Suprapubic skin (tissue), 4 donors: Measurements from ENCODE around the gene MBP. TPM values are rescaled to one million over a fixed set of nuclear protein-coding genes. Genes with fewer than 3 reads are reported as not detected.
"Not testable (repeated sequence)": the region's sequence is repeated elsewhere in the genome, so short reads cannot be mapped to it uniquely, and the experiment has no call there.

Experiments used
- DNase-seq, 2 donors: peaks; one replicate each; pipeline ENCODE4 v3.0.0-alpha.2; 2019; ENCODE audit warnings: low spot score in 2 of 2
- H3K27ac ChIP-seq: fragments of 200-600 bp; sonication (generic); one replicate; pipeline ENCODE4 v1.5.1; 2019
- H3K27me3 ChIP-seq: fragments of 200-600 bp; sonication (generic); one replicate; pipeline ENCODE4 v1.5.1; 2019
- H3K36me3 ChIP-seq: fragments of 200-600 bp; sonication (generic); one replicate; pipeline ENCODE4 v1.5.1; 2019
- H3K4me1 ChIP-seq: fragments of 200-600 bp; sonication (generic); one replicate; pipeline ENCODE4 v1.5.1; 2019
- H3K4me3 ChIP-seq: fragments of 200-600 bp; sonication (generic); one replicate; pipeline ENCODE4 v1.5.1; 2019; ENCODE audit warnings: mild to moderate bottlenecking
- H3K9me3 ChIP-seq: fragments of 200-600 bp; sonication (generic); one replicate; pipeline ENCODE4 v1.5.1; 2019
- EP300 ChIP-seq: sonication (generic); formaldehyde crosslinking; IDR thresholded peaks from one replicate; pipeline ENCODE4 v1.6.1; 2017; ENCODE audit warnings: antibody characterized with exemption
- POLR2A ChIP-seq, 2 donors: fragments of 450-650 bp; IDR thresholded peaks; one replicate each; pipeline ENCODE4 v1.6.1; 2017; ENCODE audit warnings: antibody characterized with exemption in 2 of 2, mild to moderate bottlenecking in 2 of 2, moderate library complexity in 2 of 2
- POLR2AphosphoS5 ChIP-seq, 3 donors: sonication (generic); formaldehyde crosslinking; IDR thresholded peaks; one replicate each; pipeline ENCODE4 v1.6.1; 2017; ENCODE audit warnings: antibody characterized with exemption in 3 of 3
- WGBS: methylation state at CpG from one replicate; pipeline ENCODE4 v1.1.5; 2018; 5-methylcytosine and 5-hydroxymethylcytosine counted together
- total RNA-seq, 4 donors: library from RNA; depleted of rRNA; stranded (reverse); fragments of >200 nt; gene quantifications; one replicate each; pipeline ENCODE4 v1.1.0, GENCODE V29; 2016
- TF ChIP-seq, protein P1 (sequence below), 2 donors: fragments of 200-600 bp in 1 of 2; fragments of 450-650 bp in 1 of 2; sonication (generic) in 1 of 2; IDR thresholded peaks; one replicate each; pipeline ENCODE4 v1.5.1; 2016 to 2019; ENCODE audit warnings: antibody characterized with exemption in 2 of 2, mild to moderate bottlenecking in 1 of 2, moderate library complexity in 1 of 2

MBP gene
- total RNA-seq, 4 donors from 2014 or later: 37.0 to 100 (median 69.3) TPM

DNA sequence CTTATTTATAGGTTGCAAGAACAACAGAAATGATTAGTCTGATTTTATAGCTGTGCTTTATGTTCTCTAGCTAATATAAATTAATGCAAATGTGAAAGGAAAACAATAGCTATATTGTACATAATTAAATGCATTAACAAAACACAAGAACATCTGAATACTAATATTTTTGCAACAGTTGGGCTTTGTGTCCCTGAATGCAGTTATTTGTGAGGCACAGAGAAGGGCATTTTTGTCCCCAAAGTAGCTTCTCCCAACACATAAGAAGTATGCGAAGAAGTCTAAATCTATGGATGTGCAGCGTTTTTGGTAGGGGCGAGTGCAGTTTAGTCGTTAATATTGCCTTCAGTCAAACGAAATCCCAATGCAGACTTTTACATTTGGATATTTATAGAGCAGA, 110.0 kb downstream of the MBP start:
- WGBS: 76% methylated on average over 5 of the region's 5 CpGs
- TF ChIP-seq, protein P1, sequence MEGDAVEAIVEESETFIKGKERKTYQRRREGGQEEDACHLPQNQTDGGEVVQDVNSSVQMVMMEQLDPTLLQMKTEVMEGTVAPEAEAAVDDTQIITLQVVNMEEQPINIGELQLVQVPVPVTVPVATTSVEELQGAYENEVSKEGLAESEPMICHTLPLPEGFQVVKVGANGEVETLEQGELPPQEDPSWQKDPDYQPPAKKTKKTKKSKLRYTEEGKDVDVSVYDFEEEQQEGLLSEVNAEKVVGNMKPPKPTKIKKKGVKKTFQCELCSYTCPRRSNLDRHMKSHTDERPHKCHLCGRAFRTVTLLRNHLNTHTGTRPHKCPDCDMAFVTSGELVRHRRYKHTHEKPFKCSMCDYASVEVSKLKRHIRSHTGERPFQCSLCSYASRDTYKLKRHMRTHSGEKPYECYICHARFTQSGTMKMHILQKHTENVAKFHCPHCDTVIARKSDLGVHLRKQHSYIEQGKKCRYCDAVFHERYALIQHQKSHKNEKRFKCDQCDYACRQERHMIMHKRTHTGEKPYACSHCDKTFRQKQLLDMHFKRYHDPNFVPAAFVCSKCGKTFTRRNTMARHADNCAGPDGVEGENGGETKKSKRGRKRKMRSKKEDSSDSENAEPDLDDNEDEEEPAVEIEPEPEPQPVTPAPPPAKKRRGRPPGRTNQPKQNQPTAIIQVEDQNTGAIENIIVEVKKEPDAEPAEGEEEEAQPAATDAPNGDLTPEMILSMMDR (IDR thresholded peaks at IDR 0.05): no peak
- TF ChIP-seq EP300 (no peak), POLR2AphosphoS5 (IDR thresholded peaks at IDR 0.05) (no peak), POLR2A (IDR thresholded peaks at IDR 0.05) (no peak)
- no peak for DNase-seq

DNA sequence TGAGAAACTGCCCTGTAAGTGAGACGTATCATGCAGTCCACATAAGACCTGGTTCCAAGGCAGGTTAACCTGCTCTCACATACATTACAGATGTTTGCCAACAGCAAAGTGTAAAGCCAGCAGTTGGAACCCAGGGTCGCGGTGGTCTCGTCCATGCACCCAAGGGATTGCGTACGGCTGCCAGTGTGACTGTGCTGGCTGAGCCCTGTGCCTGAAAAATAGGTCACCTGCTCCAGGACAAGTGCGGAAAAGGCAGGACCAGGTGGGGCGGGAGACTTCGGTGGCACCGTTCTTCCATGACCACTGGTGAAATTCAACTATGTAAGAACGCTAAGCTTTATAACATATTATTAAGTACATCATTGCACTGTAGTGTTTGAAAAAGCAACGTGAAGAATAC, 110.5 kb downstream of the MBP start:
- no peaks in the 10 kb centered on the region for H3K4me1 ChIP-seq
- no peaks in the 10 kb centered on the region for H3K27me3 ChIP-seq
- H3K9me3 ChIP-seq: no peaks in the 10 kb centered on the region
- 94% methylated on average over 10 of the region's 12 CpGs for WGBS
- H3K4me3 ChIP-seq: no peak overlapping the region
- H3K27ac ChIP-seq: no peak overlapping the region
- H3K36me3 ChIP-seq: peaks cover 10% of the 10 kb centered on the region
- TF ChIP-seq, protein P1 (IDR thresholded peaks at IDR 0.05): no peak
- no peak for TF ChIP-seq EP300
- no peak for TF ChIP-seq POLR2AphosphoS5 (IDR thresholded peaks at IDR 0.05)
- TF ChIP-seq POLR2A (IDR thresholded peaks at IDR 0.05): no peak
- DNase-seq: no peak

More for the DNA sequence above, 110.0 kb downstream of the MBP start:
- Histone ChIP-seq H3K36me3 (peaks cover 10% of the 10 kb centered on the region), H3K9me3 (no peaks in the 10 kb centered on the region), H3K4me1 (no peaks in the 10 kb centered on the region), H3K27me3 (no peaks in the 10 kb centered on the region), H3K4me3 (no peak overlapping the region), H3K27ac (no peak overlapping the region)

DNA sequence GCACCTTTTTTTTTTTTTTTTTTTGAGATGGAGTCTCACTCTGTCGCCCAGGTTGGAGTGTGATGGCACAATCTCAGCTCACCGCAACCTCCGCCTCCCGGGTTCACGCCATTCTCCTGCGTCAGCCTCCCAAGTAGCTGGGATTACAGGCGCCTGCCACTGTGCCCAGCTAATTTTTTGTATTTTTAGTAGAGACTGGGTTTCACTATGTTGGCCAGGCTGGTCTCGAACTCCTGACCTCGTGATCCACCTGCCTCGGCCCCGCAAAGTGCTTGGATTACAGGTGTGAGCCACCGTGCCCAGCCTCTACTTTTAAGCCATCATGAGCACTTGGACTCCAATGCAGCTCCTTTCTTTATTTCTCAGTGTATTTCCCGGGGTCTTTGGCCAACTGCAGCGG, 111.1 kb downstream of the MBP start:
- not testable (repeated sequence) for H3K4me3 ChIP-seq, DNase-seq, H3K27ac ChIP-seq, H3K9me3 ChIP-seq, H3K4me1 ChIP-seq, H3K27me3 ChIP-seq
- WGBS: 94% methylated on average over 14 of the region's 14 CpGs
- peaks cover 17% of the 10 kb centered on the region for H3K36me3 ChIP-seq

DNA sequence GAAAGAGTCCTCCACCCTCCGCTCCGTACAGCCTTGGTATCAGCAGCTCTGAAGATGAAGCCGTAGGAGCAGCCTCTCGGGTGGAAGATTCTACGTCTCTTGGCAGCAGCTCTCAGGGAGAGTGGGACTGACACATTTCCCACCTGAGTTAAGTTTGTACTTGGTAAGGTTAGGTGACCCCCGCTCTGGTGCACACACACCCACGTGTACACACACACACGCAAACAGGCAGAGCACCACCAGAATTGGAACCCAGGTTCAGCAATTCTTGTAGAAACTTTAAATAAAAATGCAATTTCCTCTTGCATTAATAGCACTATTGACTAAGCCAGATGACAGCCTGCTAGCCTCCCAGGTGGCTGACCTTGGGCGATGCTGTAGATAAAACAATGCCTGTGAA, 111.5 kb downstream of the MBP start:
- H3K27ac ChIP-seq: no peak overlapping the region
- H3K9me3 ChIP-seq: no peaks in the 10 kb centered on the region
- no peaks in the 10 kb centered on the region for H3K27me3 ChIP-seq
- 93% methylated on average over 9 of the region's 9 CpGs for WGBS
- no peak overlapping the region for H3K4me3 ChIP-seq
- TF ChIP-seq, protein P1 (IDR thresholded peaks at IDR 0.05): no peak
- TF ChIP-seq POLR2AphosphoS5 (IDR thresholded peaks at IDR 0.05) (no peak), EP300 (no peak), POLR2A (IDR thresholded peaks at IDR 0.05) (no peak)
- peaks cover 19% of the 10 kb centered on the region for H3K36me3 ChIP-seq
- no peaks in the 10 kb centered on the region for H3K4me1 ChIP-seq
- no peak for DNase-seq

DNA sequence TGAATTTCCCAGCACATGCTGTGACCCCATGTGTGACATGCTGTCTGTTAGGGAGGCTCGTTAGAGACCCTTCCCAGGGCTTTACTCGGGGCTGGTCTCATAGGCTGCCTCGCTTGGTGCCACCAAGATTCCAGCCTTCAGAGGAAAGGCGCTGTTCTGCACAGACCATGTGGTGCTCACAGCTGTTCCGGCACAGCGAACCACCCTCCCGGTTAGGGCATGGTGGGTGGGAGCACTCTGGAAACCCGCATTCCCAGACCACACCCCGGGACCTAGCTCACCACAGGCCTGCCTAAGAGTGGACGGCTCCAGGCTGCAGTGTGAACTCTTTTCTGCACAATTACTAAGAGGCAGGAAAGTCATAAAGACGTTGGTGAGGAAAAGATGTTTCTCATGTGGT, 112.0 kb downstream of the MBP start:
- no peak overlapping the region for H3K27ac ChIP-seq
- H3K27me3 ChIP-seq: no peaks in the 10 kb centered on the region
- 82% methylated on average over 11 of the region's 11 CpGs for WGBS
- no peak overlapping the region for H3K4me3 ChIP-seq
- H3K9me3 ChIP-seq: no peaks in the 10 kb centered on the region
- no peaks in the 10 kb centered on the region for H3K4me1 ChIP-seq
- no peak for DNase-seq
- TF ChIP-seq, protein P1 (IDR thresholded peaks at IDR 0.05): no peak
- TF ChIP-seq POLR2AphosphoS5 (IDR thresholded peaks at IDR 0.05) (no peak), EP300 (no peak), POLR2A (IDR thresholded peaks at IDR 0.05) (no peak)
- H3K36me3 ChIP-seq: peaks cover 14% of the 10 kb centered on the region

DNA sequence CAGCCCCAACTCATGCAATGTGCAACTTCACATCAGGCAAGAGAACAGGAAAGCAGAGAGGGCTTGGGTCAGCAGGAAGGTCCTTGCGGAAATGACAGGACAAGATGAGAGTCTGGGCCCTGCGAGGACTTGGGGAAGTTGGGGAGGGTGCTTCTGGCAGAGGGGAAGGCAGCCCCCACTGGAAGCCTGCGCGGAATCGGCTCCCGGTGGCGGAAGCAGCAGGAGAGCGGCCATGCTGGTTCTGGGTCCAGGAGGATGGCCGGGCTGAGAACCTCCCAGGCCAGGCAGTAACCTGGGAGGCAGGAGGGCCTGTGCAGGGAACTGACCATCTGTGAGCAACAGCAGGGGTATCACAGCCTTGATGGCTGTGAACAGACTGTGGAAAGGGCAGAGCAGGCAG, 112.9 kb downstream of the MBP start:
- 89% methylated on average over 9 of the region's 9 CpGs for WGBS
- H3K9me3 ChIP-seq: no peaks in the 10 kb centered on the region
- TF ChIP-seq EP300: no peak
- TF ChIP-seq, protein P1 (IDR thresholded peaks at IDR 0.05): no peak
- TF ChIP-seq POLR2A (IDR thresholded peaks at IDR 0.05): no peak
- no peak for TF ChIP-seq POLR2AphosphoS5 (IDR thresholded peaks at IDR 0.05)

DNA sequence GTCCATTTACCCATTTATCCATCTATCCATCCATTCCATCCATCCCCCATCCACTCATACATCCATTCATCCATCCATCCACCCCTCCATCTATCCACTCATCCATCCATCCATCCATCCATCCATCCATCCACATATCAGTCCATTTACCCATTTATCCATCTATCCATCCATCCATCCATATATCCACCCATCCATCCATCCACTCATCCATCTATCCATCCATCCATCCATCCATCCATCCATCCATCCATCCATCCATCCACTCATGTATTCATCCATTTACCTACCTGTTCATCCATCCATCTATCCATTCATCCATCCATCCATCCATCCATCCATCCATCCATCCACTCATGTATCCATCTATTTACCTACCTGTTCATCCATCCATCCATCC, 113.9 kb downstream of the MBP start:
- not testable (repeated sequence) for H3K4me1 ChIP-seq, H3K9me3 ChIP-seq, H3K27ac ChIP-seq, H3K27me3 ChIP-seq, H3K4me3 ChIP-seq, DNase-seq
- peaks cover 11% of the 10 kb centered on the region for H3K36me3 ChIP-seq

More for the DNA sequence above, 112.9 kb downstream of the MBP start:
- Histone ChIP-seq H3K36me3 (peaks cover 13% of the 10 kb centered on the region), H3K4me3 (no peak overlapping the region), H3K27ac (no peak overlapping the region), H3K4me1 (no peaks in the 10 kb centered on the region), H3K27me3 (no peaks in the 10 kb centered on the region)
- DNase-seq: no peak
